ENCODE results near the gene LRRC63. TPM values are rescaled to one million over a fixed set of nuclear protein-coding genes. Genes with fewer than 3 reads are reported as not detected.

LRRC63 gene
- total and polyA plus RNA-seq, 9 of the 15 experiments (the other 6 are each of a cell fraction or from before 2014, with no cell fraction given), result 0.07 to 0.41 (median 0.24) TPM; not detected in 1

DNA sequence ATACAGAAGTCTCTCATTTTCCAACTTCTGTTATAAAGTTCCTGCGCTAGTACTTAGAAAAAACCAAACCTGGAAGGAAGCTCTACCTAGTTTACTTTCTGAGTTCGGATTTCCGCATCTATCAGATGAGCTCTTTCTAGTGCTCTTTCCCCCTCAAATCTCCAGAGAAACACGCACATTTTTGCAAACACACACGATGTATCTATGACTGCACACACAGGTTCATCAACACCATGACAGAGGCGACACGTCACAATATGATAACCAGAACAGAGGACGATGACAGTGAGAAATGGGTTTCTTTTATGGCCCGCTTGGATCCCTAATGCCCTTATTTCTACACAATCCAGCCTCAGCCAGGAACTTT lies 629 bp upstream of the LRRC63 start (continued):
- TF ChIP-seq, protein P1, sequence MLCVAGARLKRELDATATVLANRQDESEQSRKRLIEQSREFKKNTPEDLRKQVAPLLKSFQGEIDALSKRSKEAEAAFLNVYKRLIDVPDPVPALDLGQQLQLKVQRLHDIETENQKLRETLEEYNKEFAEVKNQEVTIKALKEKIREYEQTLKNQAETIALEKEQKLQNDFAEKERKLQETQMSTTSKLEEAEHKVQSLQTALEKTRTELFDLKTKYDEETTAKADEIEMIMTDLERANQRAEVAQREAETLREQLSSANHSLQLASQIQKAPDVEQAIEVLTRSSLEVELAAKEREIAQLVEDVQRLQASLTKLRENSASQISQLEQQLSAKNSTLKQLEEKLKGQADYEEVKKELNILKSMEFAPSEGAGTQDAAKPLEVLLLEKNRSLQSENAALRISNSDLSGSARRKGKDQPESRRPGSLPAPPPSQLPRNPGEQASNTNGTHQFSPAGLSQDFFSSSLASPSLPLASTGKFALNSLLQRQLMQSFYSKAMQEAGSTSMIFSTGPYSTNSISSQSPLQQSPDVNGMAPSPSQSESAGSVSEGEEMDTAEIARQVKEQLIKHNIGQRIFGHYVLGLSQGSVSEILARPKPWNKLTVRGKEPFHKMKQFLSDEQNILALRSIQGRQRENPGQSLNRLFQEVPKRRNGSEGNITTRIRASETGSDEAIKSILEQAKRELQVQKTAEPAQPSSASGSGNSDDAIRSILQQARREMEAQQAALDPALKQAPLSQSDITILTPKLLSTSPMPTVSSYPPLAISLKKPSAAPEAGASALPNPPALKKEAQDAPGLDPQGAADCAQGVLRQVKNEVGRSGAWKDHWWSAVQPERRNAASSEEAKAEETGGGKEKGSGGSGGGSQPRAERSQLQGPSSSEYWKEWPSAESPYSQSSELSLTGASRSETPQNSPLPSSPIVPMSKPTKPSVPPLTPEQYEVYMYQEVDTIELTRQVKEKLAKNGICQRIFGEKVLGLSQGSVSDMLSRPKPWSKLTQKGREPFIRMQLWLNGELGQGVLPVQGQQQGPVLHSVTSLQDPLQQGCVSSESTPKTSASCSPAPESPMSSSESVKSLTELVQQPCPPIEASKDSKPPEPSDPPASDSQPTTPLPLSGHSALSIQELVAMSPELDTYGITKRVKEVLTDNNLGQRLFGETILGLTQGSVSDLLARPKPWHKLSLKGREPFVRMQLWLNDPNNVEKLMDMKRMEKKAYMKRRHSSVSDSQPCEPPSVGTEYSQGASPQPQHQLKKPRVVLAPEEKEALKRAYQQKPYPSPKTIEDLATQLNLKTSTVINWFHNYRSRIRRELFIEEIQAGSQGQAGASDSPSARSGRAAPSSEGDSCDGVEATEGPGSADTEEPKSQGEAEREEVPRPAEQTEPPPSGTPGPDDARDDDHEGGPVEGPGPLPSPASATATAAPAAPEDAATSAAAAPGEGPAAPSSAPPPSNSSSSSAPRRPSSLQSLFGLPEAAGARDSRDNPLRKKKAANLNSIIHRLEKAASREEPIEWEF (CRISPR knock-in tag; IDR thresholded peaks at IDR 0.05), result no peak
- TF ChIP-seq SIN3B (IDR thresholded peaks at IDR 0.05; ENCODE audit: low read depth) (no peak), BCOR (IDR thresholded peaks at IDR 0.05) (0 out of 2 replicates have a peak, but pooled peaks have one; percentile 16), RBFOX2 (IDR thresholded peaks at IDR 0.05; ENCODE audit: low read depth, low read length) (no peak), JUND (IDR thresholded peaks at IDR 0.05; ENCODE audit: borderline replicate concordance, low read depth, low read length) (peak; percentile 37; the same call in 1 of the 2 replicates), JUND (tag; IDR thresholded peaks at IDR 0.05; ENCODE audit: borderline replicate concordance, low read depth, low read length) (no peak), ELF1 (tag; IDR thresholded peaks at IDR 0.05) (no peak), ZC3H4 (CRISPR knock-in tag; IDR thresholded peaks at IDR 0.05; ENCODE audit: borderline replicate concordance) (no peak), ZNF124 (CRISPR knock-in tag; IDR thresholded peaks at IDR 0.05) (no peak), ZBTB7A (IDR thresholded peaks at IDR 0.05; ENCODE audit: borderline replicate concordance, control insufficient read depth, low read depth, low read length) (no peak), ZNF551 (CRISPR knock-in tag; IDR thresholded peaks at IDR 0.05) (no peak), TBP (optimal IDR thresholded peaks at IDR 0.05; ENCODE audit: low read depth, low read length) (no peak), MXI1 (IDR thresholded peaks at IDR 0.05; ENCODE audit: low read depth, low read length) (no peak), HIVEP1 (CRISPR knock-in tag; IDR thresholded peaks at IDR 0.05) (no peak), NFIC (IDR thresholded peaks at IDR 0.05) (peak; percentile 49; the same call in 1 of the 2 replicates), FUS (optimal IDR thresholded peaks at IDR 0.05; ENCODE audit: low read depth, low read length) (no peak), E2F3 (CRISPR knock-in tag; IDR thresholded peaks at IDR 0.05) (no peak), KLF10 (CRISPR knock-in tag; IDR thresholded peaks at IDR 0.05) (no peak)
- TF ChIP-seq, protein P2, sequence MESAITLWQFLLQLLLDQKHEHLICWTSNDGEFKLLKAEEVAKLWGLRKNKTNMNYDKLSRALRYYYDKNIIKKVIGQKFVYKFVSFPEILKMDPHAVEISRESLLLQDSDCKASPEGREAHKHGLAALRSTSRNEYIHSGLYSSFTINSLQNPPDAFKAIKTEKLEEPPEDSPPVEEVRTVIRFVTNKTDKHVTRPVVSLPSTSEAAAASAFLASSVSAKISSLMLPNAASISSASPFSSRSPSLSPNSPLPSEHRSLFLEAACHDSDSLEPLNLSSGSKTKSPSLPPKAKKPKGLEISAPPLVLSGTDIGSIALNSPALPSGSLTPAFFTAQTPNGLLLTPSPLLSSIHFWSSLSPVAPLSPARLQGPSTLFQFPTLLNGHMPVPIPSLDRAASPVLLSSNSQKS (CRISPR knock-in tag; IDR thresholded peaks at IDR 0.05), result no peak
- TF ChIP-seq, protein P3, sequence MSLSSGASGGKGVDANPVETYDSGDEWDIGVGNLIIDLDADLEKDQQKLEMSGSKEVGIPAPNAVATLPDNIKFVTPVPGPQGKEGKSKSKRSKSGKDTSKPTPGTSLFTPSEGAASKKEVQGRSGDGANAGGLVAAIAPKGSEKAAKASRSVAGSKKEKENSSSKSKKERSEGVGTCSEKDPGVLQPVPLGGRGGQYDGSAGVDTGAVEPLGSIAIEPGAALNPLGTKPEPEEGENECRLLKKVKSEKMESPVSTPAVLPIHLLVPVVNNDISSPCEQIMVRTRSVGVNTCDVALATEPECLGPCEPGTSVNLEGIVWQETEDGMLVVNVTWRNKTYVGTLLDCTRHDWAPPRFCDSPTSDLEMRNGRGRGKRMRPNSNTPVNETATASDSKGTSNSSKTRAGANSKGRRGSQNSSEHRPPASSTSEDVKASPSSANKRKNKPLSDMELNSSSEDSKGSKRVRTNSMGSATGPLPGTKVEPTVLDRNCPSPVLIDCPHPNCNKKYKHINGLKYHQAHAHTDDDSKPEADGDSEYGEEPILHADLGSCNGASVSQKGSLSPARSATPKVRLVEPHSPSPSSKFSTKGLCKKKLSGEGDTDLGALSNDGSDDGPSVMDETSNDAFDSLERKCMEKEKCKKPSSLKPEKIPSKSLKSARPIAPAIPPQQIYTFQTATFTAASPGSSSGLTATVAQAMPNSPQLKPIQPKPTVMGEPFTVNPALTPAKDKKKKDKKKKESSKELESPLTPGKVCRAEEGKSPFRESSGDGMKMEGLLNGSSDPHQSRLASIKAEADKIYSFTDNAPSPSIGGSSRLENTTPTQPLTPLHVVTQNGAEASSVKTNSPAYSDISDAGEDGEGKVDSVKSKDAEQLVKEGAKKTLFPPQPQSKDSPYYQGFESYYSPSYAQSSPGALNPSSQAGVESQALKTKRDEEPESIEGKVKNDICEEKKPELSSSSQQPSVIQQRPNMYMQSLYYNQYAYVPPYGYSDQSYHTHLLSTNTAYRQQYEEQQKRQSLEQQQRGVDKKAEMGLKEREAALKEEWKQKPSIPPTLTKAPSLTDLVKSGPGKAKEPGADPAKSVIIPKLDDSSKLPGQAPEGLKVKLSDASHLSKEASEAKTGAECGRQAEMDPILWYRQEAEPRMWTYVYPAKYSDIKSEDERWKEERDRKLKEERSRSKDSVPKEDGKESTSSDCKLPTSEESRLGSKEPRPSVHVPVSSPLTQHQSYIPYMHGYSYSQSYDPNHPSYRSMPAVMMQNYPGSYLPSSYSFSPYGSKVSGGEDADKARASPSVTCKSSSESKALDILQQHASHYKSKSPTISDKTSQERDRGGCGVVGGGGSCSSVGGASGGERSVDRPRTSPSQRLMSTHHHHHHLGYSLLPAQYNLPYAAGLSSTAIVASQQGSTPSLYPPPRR (CRISPR knock-in tag; IDR thresholded peaks at IDR 0.05; ENCODE audit: borderline replicate concordance), result no peak

Measured in K562 (cell line).